ENCODE results near the gene NGEF. TPM values are rescaled to one million over a fixed set of nuclear protein-coding genes. Genes with fewer than 3 reads are reported as not detected.

NGEF gene
- polyA plus RNA-seq, 1 of the 3 experiments (the other 2 are of a cell fraction) = 1.4 TPM

GRCh38 chr2:232859385-232859916 is 153.6 kb downstream of the NGEF start:
- WGBS (ENCODE audit: low lambda C conversion rate) = 94% methylated on average over 4 of the region's 4 CpGs

More at GRCh38 chr2:232859385-232859916, 153.6 kb downstream of the NGEF start:
- TF ChIP-seq JUND (IDR thresholded peaks at IDR 0.05) (no peak), RAD21 (IDR thresholded peaks at IDR 0.05; ENCODE audit: low read length) (no peak), MAX (IDR thresholded peaks at IDR 0.05; ENCODE audit: low read depth) (no peak), TEAD4 (IDR thresholded peaks at IDR 0.05; ENCODE audit: borderline replicate concordance, insufficient read depth) (no peak), FOSL2 (IDR thresholded peaks at IDR 0.05; ENCODE audit: borderline replicate concordance, low read depth) (no peak), MEF2A (IDR thresholded peaks at IDR 0.05; ENCODE audit: borderline replicate concordance, low read depth) (no peak), IRF3 (IDR thresholded peaks at IDR 0.05; ENCODE audit: low read depth, low read length) (no peak), PBX3 (IDR thresholded peaks at IDR 0.05) (no peak), RCOR1 (IDR thresholded peaks at IDR 0.05; ENCODE audit: low read length) (no peak), REST (IDR thresholded peaks at IDR 0.05; ENCODE audit: low read depth, low read length) (no peak), POLR2AphosphoS5 (IDR thresholded peaks at IDR 0.05; ENCODE audit: low read depth, low read length) (no peak), SMC3 (IDR thresholded peaks at IDR 0.05; ENCODE audit: low read depth, low read length) (no peak), TAF1 (IDR thresholded peaks at IDR 0.05; ENCODE audit: borderline replicate concordance, low read depth, low read length) (no peak), FOXJ3 (CRISPR knock-in tag; IDR thresholded peaks at IDR 0.05) (no peak), FOXM1 (IDR thresholded peaks at IDR 0.05; ENCODE audit: low read depth) (no peak), YY1 (IDR thresholded peaks at IDR 0.05; ENCODE audit: low read depth) (no peak), CTCF (IDR thresholded peaks at IDR 0.05) (no peak), MXI1 (IDR thresholded peaks at IDR 0.05; ENCODE audit: low read depth, low read length) (no peak), RXRA (IDR thresholded peaks at IDR 0.05; ENCODE audit: borderline replicate concordance, low read depth) (no peak)
- DNase-seq = no peak
- CTCF ChIA-PET = interaction anchor here (0.5 to 0.6 kb wide), 2 partner anchors 113 to 190 kb away, joined by 3 read pairs; no protein-coding TSS in a partner anchor
- POLR2A ChIA-PET = no interaction called here
- Histone ChIP-seq H3K79me2 (ENCODE audit: insufficient read depth) (no peaks in the 10 kb centered on the region), H4K20me1 (ENCODE audit: insufficient read depth) (no peaks in the 10 kb centered on the region), H3K27me3 (ENCODE audit: insufficient read depth) (no peaks in the 10 kb centered on the region), H3K36me3 (replicated peaks in 1 of 2; ENCODE audit: control insufficient read depth in 1 of 2, insufficient read depth in 2 of 2, low read length in 1 of 2) (peaks cover 17 to 44% of the 10 kb centered on the region in 2 experiments), H3K4me1 (ENCODE audit: control insufficient read depth in 1 of 2, insufficient read depth in 2 of 2, low read depth in 1 of 2, low read length in 1 of 2) (no peaks in the 10 kb centered on the region), H3K9me3 (no peaks in the 10 kb centered on the region), H3K4me3 (ENCODE audit: low read depth in 2 of 2, low read length in 1 of 2) (no peak overlapping the region), H2AFZ (ENCODE audit: low read depth) (no peak overlapping the region), H3K9ac (no peak overlapping the region), H3K27ac (ENCODE audit: low read depth in 2 of 2, low read length in 1 of 2) (no peak overlapping the region), H3K9me2 (no peaks in the 10 kb centered on the region), H3F3A (replicated peaks; ENCODE audit: insufficient read depth) (no peaks in the 10 kb centered on the region), H3K4me2 (no peak overlapping the region)
